C4-2B (cell line): ENCODE results near the gene HPD.

Experiments
- ZFX ChIP-seq: fragments of 450-650 bp; IDR thresholded peaks from 2 replicates; pipeline ENCODE4 v1.6.1; 2017
- TF ChIP-seq, protein P1 (sequence below): fragments of 450-650 bp; conservative IDR thresholded peaks from 2 replicates; pipeline ENCODE4 v1.5.1; 2017; ENCODE audit warnings: mild to moderate bottlenecking

DNA sequence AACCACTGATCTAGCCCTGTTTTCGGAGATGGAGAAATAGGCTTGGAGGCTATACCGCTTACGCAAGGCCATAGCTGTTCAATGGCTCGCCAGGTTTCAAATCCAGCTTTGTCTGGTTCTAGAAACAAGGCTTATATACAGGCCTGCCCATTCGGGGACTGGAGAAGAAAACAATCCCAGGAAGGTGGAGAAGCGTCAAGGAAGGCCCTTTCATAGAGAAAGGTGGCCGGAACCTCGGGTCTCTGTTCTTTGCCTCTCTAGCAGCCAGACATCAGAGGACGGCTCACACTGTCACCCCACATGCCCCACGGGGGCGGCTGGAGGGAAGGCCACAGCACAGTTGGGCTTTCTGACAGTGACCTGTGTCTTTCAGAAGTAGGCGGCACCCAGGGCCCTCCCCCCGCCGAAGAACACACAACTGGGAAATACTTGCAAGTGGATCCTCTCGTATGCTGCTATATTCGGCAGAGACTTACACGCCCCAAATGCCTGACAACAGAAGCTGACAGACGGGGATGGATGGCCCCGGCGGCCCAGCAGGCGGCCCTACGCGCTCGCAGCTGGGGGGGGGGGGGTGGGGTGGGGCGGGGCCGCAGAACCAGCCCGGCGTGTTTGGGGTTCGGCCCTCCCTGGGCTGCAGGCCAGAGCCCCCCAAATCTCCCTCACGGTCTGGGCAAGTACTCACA is 59.4 kb downstream of the HPD start:
- TF ChIP-seq, protein P1, sequence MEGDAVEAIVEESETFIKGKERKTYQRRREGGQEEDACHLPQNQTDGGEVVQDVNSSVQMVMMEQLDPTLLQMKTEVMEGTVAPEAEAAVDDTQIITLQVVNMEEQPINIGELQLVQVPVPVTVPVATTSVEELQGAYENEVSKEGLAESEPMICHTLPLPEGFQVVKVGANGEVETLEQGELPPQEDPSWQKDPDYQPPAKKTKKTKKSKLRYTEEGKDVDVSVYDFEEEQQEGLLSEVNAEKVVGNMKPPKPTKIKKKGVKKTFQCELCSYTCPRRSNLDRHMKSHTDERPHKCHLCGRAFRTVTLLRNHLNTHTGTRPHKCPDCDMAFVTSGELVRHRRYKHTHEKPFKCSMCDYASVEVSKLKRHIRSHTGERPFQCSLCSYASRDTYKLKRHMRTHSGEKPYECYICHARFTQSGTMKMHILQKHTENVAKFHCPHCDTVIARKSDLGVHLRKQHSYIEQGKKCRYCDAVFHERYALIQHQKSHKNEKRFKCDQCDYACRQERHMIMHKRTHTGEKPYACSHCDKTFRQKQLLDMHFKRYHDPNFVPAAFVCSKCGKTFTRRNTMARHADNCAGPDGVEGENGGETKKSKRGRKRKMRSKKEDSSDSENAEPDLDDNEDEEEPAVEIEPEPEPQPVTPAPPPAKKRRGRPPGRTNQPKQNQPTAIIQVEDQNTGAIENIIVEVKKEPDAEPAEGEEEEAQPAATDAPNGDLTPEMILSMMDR, result no peak
- TF ChIP-seq ZFX, result no peak
